Type B pancreatic cell (in vitro differentiated cells): ENCODE measurements around the gene CMYA5. TPM values are rescaled to one million over a fixed set of nuclear protein-coding genes. Genes with fewer than 3 reads are reported as not detected.

Source experiments
- DNase-seq: peaks from one replicate; pipeline ENCODE4 v3.0.0; 2021; ENCODE audit warnings: mixed read lengths; ENCODE audit not compliant: unreplicated experiment; ENCODE audit errors: extremely low spot score
- H3K27ac Mint-ChIP-seq: 2 replicates; pipeline ENCODE4 v1.8.0; 2021; ENCODE audit warnings: mild to moderate bottlenecking, mixed read lengths
- H3K27me3 Mint-ChIP-seq: 2 replicates; pipeline ENCODE4 v1.8.0; 2021; ENCODE audit warnings: mixed read lengths
- H3K36me3 Mint-ChIP-seq: 2 replicates; pipeline ENCODE4 v1.8.0; 2021; ENCODE audit warnings: mixed read lengths
- H3K4me1 Mint-ChIP-seq: one replicate; pipeline ENCODE4 v1.8.0; 2021; ENCODE audit warnings: mixed read lengths; ENCODE audit not compliant: unreplicated experiment
- H3K4me3 Mint-ChIP-seq: 2 replicates; pipeline ENCODE4 v1.8.0; 2021; ENCODE audit warnings: mild to moderate bottlenecking, mixed read lengths
- H3K9me3 Mint-ChIP-seq: 2 replicates; pipeline ENCODE4 v1.8.0; 2021; ENCODE audit warnings: mixed read lengths
- total RNA-seq: library from RNA; stranded (reverse); gene quantifications from 2 replicates; pipeline ENCODE4 v1.2.1, GENCODE V29; 2021; ENCODE audit warnings: low replicate concordance
- TF ChIP-seq, protein P1 (sequence below): fragments of 200-600 bp; sonication (generic); conservative IDR thresholded peaks from 2 replicates; pipeline ENCODE4 v1.5.0; 2021; ENCODE audit warnings: antibody characterized with exemption, mild to moderate bottlenecking

CMYA5 gene
- total RNA-seq, 1 donor from 2014 or later, result 1.4 TPM

DNA sequence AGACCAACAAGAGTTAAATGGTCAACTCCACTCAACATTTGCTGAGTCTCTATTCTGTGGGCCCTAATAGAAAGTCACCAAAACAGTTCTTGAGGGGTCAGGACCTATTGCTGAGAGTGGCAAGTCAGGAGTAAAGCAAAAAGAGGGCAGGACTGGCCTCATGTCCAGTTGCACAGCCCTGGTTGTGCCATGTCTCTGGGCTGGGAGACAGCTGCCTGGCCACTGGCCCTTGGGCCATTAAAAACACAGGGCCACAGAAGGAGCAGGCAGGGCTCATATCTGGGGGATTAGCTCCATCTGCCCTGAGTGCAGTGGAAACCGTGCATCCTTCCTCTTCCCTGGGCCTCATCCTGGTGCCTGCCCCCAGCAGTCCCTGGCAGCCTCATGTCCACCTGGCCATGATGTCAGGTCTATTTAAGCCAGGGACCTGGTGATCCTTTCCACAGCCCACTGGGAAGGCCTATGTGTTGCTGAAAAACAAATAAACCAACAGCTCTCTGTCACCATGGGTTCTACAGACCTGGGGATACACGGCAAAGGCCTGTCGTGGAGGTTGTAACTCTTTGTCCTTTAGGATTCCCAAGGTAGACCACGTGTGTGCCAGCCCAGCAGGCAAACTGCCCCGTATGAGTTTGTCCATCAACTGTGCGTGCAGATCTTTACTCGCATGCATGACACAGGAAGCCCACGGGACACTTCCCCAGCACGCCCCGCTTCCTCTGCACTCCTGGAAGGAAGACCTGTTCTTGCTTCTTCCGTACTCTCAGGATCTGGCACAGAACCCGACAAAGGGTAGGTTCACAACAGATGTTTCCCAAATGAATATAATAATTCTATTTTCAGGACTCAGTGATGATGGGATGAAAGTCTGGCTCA lies 152.6 kb downstream of the CMYA5 start:
- no peak overlapping the region for H3K4me3 Mint-ChIP-seq
- no peak for DNase-seq
- H3K27ac Mint-ChIP-seq, result no peak overlapping the region
- no peaks in the 10 kb centered on the region for H3K9me3 Mint-ChIP-seq
- H3K27me3 Mint-ChIP-seq, result peaks cover 65% of the 10 kb centered on the region
- H3K4me1 Mint-ChIP-seq, result peaks cover 15% of the 10 kb centered on the region
- TF ChIP-seq, protein P1, sequence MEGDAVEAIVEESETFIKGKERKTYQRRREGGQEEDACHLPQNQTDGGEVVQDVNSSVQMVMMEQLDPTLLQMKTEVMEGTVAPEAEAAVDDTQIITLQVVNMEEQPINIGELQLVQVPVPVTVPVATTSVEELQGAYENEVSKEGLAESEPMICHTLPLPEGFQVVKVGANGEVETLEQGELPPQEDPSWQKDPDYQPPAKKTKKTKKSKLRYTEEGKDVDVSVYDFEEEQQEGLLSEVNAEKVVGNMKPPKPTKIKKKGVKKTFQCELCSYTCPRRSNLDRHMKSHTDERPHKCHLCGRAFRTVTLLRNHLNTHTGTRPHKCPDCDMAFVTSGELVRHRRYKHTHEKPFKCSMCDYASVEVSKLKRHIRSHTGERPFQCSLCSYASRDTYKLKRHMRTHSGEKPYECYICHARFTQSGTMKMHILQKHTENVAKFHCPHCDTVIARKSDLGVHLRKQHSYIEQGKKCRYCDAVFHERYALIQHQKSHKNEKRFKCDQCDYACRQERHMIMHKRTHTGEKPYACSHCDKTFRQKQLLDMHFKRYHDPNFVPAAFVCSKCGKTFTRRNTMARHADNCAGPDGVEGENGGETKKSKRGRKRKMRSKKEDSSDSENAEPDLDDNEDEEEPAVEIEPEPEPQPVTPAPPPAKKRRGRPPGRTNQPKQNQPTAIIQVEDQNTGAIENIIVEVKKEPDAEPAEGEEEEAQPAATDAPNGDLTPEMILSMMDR, result no peak
- H3K36me3 Mint-ChIP-seq, result no peaks in the 10 kb centered on the region

GRCh38 chr5:79842991-79843390 lies 153.4 kb downstream of the CMYA5 start:
- peaks cover 8% of the 10 kb centered on the region for H3K4me1 Mint-ChIP-seq

DNA sequence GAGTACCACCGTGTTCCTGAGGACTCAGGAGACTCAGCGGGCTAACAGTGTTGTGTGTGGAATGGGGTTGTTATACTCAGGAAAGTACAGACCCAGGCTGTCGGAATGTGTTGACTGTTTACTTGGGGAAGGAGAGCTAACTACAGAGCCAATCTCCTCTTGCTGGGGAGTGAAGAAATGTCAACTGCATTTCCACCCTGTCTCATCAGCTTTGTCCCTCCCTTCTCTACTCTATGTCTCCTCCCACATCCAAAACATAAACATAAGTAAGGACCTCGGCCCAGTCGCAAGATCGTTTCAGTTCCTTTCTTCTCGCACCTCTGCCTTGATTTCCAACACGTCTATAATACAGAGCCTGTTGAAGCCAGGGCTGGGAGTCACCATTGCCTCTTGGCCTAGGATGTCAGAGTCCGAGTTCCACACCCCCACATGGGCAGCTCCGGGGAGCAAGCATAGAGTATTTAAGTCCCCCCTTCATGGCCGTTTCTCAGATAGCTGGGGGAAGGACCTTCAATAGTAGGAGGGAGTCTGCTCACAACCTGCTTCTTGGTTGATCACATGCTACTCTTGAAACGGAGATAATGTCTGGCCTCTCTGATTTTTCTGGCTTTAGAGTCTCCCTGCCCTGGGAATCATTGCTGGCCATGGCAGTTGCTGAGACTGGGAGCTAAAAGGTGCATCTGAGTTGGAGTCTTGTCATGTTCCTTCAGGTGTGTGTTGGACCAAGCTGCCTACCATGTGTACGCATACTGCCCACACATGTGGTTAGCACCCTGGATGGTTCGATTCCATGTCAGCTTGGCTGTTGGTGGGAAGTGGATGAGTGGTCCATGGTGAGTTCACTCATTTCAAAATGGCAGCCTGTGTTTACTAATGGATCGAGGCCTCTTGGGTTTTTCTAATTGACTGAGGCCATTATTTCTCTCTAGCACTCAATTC lies 154.1 kb downstream of the CMYA5 start:
- Mint-ChIP-seq H3K27ac (no peak overlapping the region), H3K9me3 (no peaks in the 10 kb centered on the region), H3K4me3 (no peak overlapping the region), H3K36me3 (no peaks in the 10 kb centered on the region), H3K27me3 (peaks cover 66% of the 10 kb centered on the region), H3K4me1 (peaks cover 6% of the 10 kb centered on the region)
- TF ChIP-seq, protein P1, result no peak
- DNase-seq, result peak; percentile 11

More at GRCh38 chr5:79842991-79843390, 153.4 kb downstream of the CMYA5 start:
- no peaks in the 10 kb centered on the region for H3K36me3 Mint-ChIP-seq
- H3K9me3 Mint-ChIP-seq, result no peaks in the 10 kb centered on the region
- H3K4me3 Mint-ChIP-seq, result no peak overlapping the region
- no peak for DNase-seq
- TF ChIP-seq, protein P1, result no peak
- peaks cover 62% of the 10 kb centered on the region for H3K27me3 Mint-ChIP-seq
- no peak overlapping the region for H3K27ac Mint-ChIP-seq

DNA sequence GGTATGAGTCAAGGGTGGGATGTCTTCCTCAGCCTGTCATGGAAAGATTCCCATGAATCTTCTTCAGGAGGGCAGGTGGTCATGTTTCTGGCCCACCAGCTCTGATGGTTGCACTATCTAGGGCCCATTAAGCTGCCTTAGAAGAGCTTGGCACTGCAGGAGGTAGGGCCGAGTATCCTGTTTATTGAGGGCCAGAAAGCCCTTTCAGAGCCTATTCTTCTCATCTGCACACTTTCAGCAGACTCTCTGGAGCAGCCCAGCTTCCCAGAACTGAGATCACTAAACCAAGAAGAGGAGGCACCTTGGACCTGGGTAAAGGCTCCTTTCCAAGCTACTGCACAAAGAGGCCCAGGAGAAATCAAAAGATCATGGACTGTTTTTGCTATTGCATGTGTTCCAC lies 154.9 kb downstream of the CMYA5 start:
- TF ChIP-seq, protein P1, result no peak
- H3K4me1 Mint-ChIP-seq, result peaks cover 6% of the 10 kb centered on the region
- peak; percentile 3 for DNase-seq
- H3K36me3 Mint-ChIP-seq, result no peaks in the 10 kb centered on the region
- H3K27me3 Mint-ChIP-seq, result peaks cover 68% of the 10 kb centered on the region
- H3K27ac Mint-ChIP-seq, result no peak overlapping the region
- no peaks in the 10 kb centered on the region for H3K9me3 Mint-ChIP-seq
- no peak overlapping the region for H3K4me3 Mint-ChIP-seq

DNA sequence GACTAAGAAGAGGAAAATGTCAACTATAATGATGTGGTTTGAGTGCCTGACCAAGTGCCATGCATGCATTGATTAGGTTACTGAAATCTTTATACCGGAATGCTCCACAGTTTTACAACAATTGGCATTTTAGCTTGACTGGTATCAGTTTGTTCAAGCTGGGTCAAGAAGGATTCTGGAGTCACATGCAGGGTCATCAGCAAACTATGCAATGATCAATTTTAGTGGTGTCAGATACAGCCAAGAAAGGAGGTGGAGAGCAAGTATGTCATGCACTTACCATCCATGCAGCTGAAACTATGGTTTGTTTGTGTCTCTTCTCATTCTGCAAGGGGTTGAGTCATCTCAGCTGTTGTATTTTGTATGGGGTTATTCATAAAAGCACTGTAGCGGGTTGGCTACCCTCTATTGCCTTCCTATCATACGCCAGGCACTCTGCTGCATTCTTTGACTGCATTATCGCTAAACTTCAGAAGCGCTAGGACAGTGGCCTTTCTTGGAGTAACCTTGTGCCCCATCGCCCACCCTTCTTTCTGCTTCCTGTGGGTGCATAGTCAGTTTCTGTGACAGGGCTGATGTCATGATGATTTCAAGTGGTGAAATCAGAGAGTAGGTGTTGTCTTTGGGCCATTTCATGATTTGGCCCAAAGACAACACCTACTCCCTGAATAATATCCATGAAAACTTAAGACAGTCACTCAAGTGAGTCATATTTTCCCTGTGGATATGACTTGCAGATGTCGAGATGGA lies 156.0 kb downstream of the CMYA5 start:
- no peak overlapping the region for H3K27ac Mint-ChIP-seq
- TF ChIP-seq, protein P1, result no peak
- H3K27me3 Mint-ChIP-seq, result peaks cover 61% of the 10 kb centered on the region
- H3K4me3 Mint-ChIP-seq, result no peak overlapping the region
- peak; percentile 10 for DNase-seq
- H3K4me1 Mint-ChIP-seq, result peaks cover under 1% of the 10 kb centered on the region
- no peaks in the 10 kb centered on the region for H3K9me3 Mint-ChIP-seq
- H3K36me3 Mint-ChIP-seq, result no peaks in the 10 kb centered on the region
